Keratinocyte (primary cell): ENCODE results near the gene TEX26.

ENCODE experiments used
- EZH2 ChIP-seq: IDR thresholded peaks from one replicate; pipeline ENCODE4 v1.6.1; 2012; ENCODE audit warnings: inconsistent platforms, mild to moderate bottlenecking, low read length, moderate library complexity
- TF ChIP-seq, protein P1 (sequence below), 3 experiments: IDR thresholded peaks in 1 of 3; conservative IDR thresholded peaks in 1 of 3; optimal IDR thresholded peaks in 1 of 3; 2 replicates in 2 of 3; 3 replicates in 1 of 3; pipeline versions ENCODE3 to v1.5.1; 2011; ENCODE audit warnings: low read length in 3 of 3, mild to moderate bottlenecking in 3 of 3, moderate library complexity in 2 of 3, control low read depth in 1 of 3, inconsistent platforms in 1 of 3; ENCODE audit not compliant: insufficient read depth in 2 of 3; ENCODE audit errors: extremely low read depth in 1 of 3

DNA sequence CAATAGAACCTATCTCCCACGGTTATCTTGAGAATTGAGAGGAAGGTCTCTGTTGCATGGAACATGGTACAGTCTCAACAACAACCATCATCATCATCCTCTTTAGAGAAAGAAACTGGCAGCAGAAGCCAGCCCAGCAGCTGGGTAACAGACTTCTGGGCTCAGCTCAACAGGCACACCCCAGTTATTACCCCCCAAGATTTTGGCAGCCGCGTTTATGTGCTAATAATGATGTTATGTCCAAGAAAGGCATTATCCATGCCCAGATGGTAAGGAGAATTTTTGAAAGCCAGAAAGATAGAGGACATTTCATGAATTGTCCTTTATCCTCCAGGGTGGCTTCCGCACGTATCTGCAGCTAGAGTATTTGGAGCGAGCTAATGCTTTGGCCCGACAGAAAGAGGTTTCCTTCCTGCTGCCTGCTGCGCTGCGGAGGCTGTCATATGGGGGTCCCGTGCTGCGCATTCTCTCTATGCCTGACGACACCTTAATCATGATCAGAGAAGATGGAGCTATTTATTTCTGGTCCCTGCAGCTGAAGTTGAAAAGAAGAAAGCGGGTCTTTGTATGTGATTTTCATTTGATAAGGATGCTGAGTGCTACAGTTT is 89.9 kb downstream of the TEX26 start:
- TF ChIP-seq, protein P1, sequence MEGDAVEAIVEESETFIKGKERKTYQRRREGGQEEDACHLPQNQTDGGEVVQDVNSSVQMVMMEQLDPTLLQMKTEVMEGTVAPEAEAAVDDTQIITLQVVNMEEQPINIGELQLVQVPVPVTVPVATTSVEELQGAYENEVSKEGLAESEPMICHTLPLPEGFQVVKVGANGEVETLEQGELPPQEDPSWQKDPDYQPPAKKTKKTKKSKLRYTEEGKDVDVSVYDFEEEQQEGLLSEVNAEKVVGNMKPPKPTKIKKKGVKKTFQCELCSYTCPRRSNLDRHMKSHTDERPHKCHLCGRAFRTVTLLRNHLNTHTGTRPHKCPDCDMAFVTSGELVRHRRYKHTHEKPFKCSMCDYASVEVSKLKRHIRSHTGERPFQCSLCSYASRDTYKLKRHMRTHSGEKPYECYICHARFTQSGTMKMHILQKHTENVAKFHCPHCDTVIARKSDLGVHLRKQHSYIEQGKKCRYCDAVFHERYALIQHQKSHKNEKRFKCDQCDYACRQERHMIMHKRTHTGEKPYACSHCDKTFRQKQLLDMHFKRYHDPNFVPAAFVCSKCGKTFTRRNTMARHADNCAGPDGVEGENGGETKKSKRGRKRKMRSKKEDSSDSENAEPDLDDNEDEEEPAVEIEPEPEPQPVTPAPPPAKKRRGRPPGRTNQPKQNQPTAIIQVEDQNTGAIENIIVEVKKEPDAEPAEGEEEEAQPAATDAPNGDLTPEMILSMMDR (optimal IDR thresholded peaks at IDR 0.05 in 1 of 3, IDR thresholded peaks at IDR 0.05 in 1 of 3, conservative IDR thresholded peaks at IDR 0.05 in 1 of 3; ENCODE audit: extremely low read depth in 1 of 3, insufficient read depth in 2 of 3, low read length in 3 of 3) = no peak
- no peak for TF ChIP-seq EZH2
